Omental fat pad (tissue), 4 donors: Measurements from ENCODE around the gene UBAP2L. TPM values are rescaled to one million over a fixed set of nuclear protein-coding genes. Genes with fewer than 3 reads are reported as not detected.
A peak's percentile ranks its signal among the peaks of the same experiment; 100 is the strongest.

ENCODE experiments used
- ATAC-seq: fragments of 150-250 bp; one replicate; pipeline ENCODE4 v1.9.1; 2016; ENCODE audit warnings: mild to moderate bottlenecking, moderate library complexity; ENCODE audit not compliant: low FRiP score
- DNase-seq: peaks from one replicate; pipeline ENCODE4 v3.0.0-alpha.2; 2019; ENCODE audit warnings: low spot score
- CTCF ChIP-seq, 3 donors: fragments of 450-650 bp; IDR thresholded peaks; one replicate each; pipeline ENCODE4 v1.5.1; 2016 to 2017; ENCODE audit warnings: antibody characterized with exemption in 3 of 3, mild to moderate bottlenecking in 3 of 3, moderate library complexity in 2 of 3
- total RNA-seq, 4 donors: library from RNA; depleted of rRNA; stranded (reverse); fragments of >200 nt; gene quantifications; one replicate each; pipeline ENCODE4 v1.1.0, GENCODE V29; 2016

Gene UBAP2L
- total RNA-seq, 4 donors from 2014 or later = 51.9 to 92.1 (median 73.6) TPM

- no peak for TF ChIP-seq CTCF (IDR thresholded peaks at IDR 0.05)
- ATAC-seq = no peak
Observed at GRCh38 chr1:154178911-154179811, 41.6 kb upstream of the UBAP2L start.

DNA sequence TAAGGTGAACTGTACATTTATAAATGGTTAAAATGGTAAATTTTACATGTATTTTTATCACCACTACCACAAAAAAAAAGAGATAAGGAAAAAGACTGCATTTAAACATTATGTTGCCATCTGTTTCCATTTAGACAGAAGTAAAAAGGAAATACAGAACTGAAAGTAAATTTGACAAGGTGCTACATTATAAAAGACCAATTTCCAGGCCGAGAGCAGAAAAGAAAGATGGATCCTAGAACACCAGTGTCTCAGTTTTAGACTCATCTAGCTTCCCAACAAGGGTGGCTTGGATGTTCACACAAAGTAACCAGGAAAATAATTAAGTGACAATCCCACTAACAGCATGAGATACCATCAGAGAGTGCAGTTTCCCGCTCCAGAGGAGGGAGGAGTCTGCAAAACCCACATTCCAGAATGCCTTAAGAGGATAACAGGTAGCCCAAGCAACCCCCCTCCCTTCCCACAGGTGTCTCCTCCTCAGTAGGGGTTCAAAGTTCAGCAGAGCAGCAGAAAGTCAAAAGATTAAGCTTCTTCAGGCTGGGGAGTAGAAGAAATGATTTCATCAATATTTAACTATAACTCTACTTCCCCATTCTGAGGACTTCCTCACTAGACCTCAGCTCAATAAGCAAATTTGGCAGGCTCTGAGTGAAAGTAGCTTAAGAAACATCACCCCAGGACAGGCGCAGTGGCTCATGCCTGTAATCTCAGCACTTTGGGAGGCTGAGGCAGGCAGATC is 40.6 kb upstream of the UBAP2L start:
- no peak for ATAC-seq
- TF ChIP-seq CTCF (IDR thresholded peaks at IDR 0.05) = no peak

More at GRCh38 chr1:154178911-154179811, 41.6 kb upstream of the UBAP2L start:
- DNase-seq = no peak

DNA sequence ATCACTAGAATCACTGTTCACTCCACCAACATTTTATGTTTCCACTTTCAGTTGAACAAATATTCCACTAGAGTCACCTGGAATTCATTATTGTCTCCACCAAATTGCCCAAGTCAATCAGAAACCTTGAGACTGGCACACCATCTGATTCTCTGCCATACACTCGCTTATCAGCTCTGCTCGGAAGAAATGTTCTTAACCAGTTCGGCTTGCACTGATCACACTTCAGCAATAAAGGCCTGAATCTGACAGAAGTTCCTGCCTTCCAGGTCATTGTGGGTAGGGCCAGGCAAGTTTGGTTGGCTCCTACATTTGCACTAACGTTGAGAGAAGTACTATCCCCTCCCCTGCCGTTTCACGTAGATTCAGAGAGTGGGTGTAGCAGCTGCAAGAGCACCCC is 38.8 kb upstream of the UBAP2L start:
- ATAC-seq (no peak), DNase-seq (no peak)
- TF ChIP-seq CTCF (IDR thresholded peaks at IDR 0.05) = no peak

More for the DNA sequence above, 40.6 kb upstream of the UBAP2L start:
- DNase-seq = no peak

DNA sequence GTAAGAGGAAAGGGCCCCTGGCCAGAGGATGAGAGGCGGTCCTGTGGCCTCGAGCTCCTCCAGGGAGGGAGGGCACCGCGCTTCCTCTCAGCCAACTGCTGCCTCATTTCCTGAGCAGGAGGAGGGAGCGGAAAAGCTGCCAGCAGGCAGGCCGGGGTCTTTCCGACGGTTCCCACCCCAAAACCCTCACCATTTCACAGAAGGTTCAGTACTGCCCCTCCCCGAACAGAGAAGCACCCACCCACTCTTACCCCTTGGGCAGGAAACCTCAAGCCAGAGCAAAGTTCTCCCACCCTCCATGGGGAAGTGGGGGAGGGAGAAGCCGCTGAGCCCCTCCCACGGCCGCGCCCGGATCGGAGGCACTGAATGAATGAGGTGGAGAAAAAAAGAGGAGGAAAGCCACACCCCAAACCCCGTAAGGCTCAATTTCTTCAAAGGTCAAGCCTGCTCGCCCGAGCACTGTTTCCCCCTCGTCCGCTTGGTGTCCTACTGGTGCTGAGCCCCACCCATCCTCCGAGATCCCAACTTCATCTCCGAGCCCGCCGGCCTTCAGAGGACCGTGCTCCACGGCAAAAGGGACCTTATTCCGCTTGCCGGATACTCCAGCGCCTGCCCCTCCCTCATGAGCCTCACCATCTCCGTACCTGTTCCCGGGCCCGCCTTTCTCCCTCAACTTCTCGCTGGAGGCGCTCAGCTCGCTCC is 38.3 kb upstream of the UBAP2L start:
- ATAC-seq (peak; percentile 69), DNase-seq (peak; percentile 54)
- no peak for TF ChIP-seq CTCF (IDR thresholded peaks at IDR 0.05)

DNA sequence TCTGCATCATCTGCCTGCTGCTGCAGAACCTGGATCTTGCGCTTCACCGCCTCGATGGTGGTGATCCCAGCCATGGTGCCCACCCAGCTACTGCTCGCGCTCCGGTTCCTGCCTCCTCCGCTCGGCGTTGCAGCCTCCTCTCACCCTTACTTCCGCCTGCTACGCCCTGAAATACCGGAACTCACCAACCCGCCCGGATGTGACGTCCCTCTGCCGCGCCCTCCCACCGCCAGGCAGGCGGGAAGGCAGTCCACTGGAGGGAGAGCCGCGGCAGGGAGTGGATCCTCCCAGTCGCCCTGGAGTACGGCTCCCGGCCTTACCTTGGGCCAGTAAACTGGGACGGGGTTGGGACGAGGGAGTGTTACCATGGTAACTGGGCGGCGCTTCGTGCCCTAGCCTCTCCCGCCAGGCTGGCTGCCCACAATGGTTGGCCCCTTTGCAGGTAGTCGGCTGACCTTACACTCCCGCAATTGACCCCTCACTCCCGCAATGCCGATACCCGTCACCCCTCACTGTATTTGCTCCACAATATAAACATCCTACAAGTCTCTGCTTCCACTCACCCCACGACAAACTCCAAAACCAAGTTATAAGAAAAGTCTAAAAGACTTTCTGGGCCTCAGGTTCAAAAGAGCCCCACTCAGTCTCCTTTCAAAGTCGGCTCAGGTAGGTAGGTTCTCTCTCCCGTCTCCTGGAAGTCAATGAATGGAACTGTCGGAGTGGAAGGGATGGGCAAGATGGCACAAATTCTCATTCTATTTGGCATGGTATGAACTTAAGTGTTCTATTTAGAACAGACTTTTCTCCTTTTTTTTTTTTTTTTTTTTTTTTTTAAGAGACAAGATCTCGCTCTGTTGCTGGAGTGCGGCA is 37.5 kb upstream of the UBAP2L start:
- no peak for TF ChIP-seq CTCF (IDR thresholded peaks at IDR 0.05)
- DNase-seq = peak; percentile 88
- ATAC-seq = peak; percentile 95

DNA sequence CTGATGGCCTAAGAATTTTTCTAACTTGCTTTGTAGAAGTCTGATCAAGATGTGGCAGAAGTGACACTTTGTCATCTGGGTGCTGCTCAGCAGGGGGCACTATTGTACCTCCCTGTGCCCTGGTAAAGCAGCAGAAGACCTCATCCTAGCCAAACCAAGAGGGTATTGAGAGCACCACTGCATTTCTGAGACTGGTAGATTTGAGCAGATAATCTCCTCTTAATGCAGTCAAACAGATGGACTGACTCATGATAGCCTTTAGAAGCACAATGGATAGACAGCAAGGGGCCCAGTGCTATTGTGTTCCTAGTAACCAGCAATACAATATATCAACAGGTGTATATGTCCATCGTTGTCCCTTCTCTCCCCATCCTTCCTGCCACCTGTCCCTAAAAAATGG is 34.6 kb upstream of the UBAP2L start:
- no peak for TF ChIP-seq CTCF (IDR thresholded peaks at IDR 0.05)
- DNase-seq (no peak), ATAC-seq (no peak)
